Measurements from ENCODE around the gene CPT2.
A peak's percentile ranks its signal among the peaks of the same experiment; 100 is the strongest.

The CPT2 gene

GRCh38 chr1:53196485-53197290 lies at the start of gene CPT2:
CPT2 (plus strand) TSS chr1:53196824; CDS start chr1:53196944, 120 bp downstream.
- Histone ChIP-seq H2AFZ (ENCODE audit: low read depth, low read length) (peak within 1 kb of the TSS; percentile 94), H3K36me3 (ENCODE audit: insufficient read depth, low read length) (peaks cover 12% of the 10 kb centered on the region), H3K9me3 (ENCODE audit: low read length) (no peaks in the 10 kb centered on the region), H3K4me3 (ENCODE audit: low read length) (peak within 1 kb of the TSS; percentile 96), H3K4me1 (ENCODE audit: insufficient read depth, low read length) (peaks cover 7% of the 10 kb centered on the region), H3K27me3 (ENCODE audit: insufficient read depth, low read length) (no peaks in the 10 kb centered on the region)

- no peaks in the 10 kb centered on the region for H3K9me3 ChIP-seq (ENCODE audit: low read length)
- H3K4me1 ChIP-seq (ENCODE audit: insufficient read depth, low read length), result no peaks in the 10 kb centered on the region
- no peak overlapping the region for H3K4me3 ChIP-seq (ENCODE audit: low read length)
- no peaks in the 10 kb centered on the region for H3K36me3 ChIP-seq (ENCODE audit: insufficient read depth, low read length)
- H2AFZ ChIP-seq (ENCODE audit: low read depth, low read length), result no peak overlapping the region
- peaks cover 6% of the 10 kb centered on the region for H3K27me3 ChIP-seq (ENCODE audit: insufficient read depth, low read length)
Observed at GRCh38 chr1:53147174-53147573, 49.5 kb upstream of the CPT2 start.

- H3K27me3 ChIP-seq (ENCODE audit: insufficient read depth, low read length), result peaks cover 5% of the 10 kb centered on the region
- no peaks in the 10 kb centered on the region for H3K36me3 ChIP-seq (ENCODE audit: insufficient read depth, low read length)
Observed at GRCh38 chr1:53148123-53148522, 48.5 kb upstream of the CPT2 start.

GRCh38 chr1:53153752-53154151 lies 42.9 kb upstream of the CPT2 start:
- Histone ChIP-seq H3K9me3 (ENCODE audit: low read length) (no peaks in the 10 kb centered on the region), H3K27me3 (ENCODE audit: insufficient read depth, low read length) (peaks cover 12% of the 10 kb centered on the region), H3K4me1 (ENCODE audit: insufficient read depth, low read length) (no peaks in the 10 kb centered on the region), H3K4me3 (ENCODE audit: low read length) (no peak overlapping the region), H3K36me3 (ENCODE audit: insufficient read depth, low read length) (no peaks in the 10 kb centered on the region), H2AFZ (ENCODE audit: low read depth, low read length) (no peak overlapping the region)

More at GRCh38 chr1:53148123-53148522, 48.5 kb upstream of the CPT2 start:
- Histone ChIP-seq H2AFZ (ENCODE audit: low read depth, low read length) (no peak overlapping the region), H3K9me3 (ENCODE audit: low read length) (no peaks in the 10 kb centered on the region), H3K4me3 (ENCODE audit: low read length) (no peak overlapping the region), H3K4me1 (ENCODE audit: insufficient read depth, low read length) (no peaks in the 10 kb centered on the region)

GRCh38 chr1:53154859-53155438 lies 41.7 kb upstream of the CPT2 start:
- Histone ChIP-seq H3K4me3 (ENCODE audit: low read length) (no peak overlapping the region), H2AFZ (ENCODE audit: low read depth, low read length) (no peak overlapping the region), H3K36me3 (ENCODE audit: insufficient read depth, low read length) (no peaks in the 10 kb centered on the region), H3K9me3 (ENCODE audit: low read length) (no peaks in the 10 kb centered on the region), H3K4me1 (ENCODE audit: insufficient read depth, low read length) (no peaks in the 10 kb centered on the region), H3K27me3 (ENCODE audit: insufficient read depth, low read length) (peaks cover 7% of the 10 kb centered on the region)

GRCh38 chr1:53155534-53155933 lies 41.1 kb upstream of the CPT2 start:
- Histone ChIP-seq H3K9me3 (ENCODE audit: low read length) (no peaks in the 10 kb centered on the region), H3K4me1 (ENCODE audit: insufficient read depth, low read length) (no peaks in the 10 kb centered on the region), H2AFZ (ENCODE audit: low read depth, low read length) (no peak overlapping the region), H3K27me3 (ENCODE audit: insufficient read depth, low read length) (peaks cover 7% of the 10 kb centered on the region), H3K36me3 (ENCODE audit: insufficient read depth, low read length) (no peaks in the 10 kb centered on the region), H3K4me3 (ENCODE audit: low read length) (no peak overlapping the region)

- Histone ChIP-seq H3K36me3 (ENCODE audit: insufficient read depth, low read length) (no peaks in the 10 kb centered on the region), H2AFZ (ENCODE audit: low read depth, low read length) (no peak overlapping the region), H3K4me1 (ENCODE audit: insufficient read depth, low read length) (no peaks in the 10 kb centered on the region), H3K9me3 (ENCODE audit: low read length) (no peaks in the 10 kb centered on the region), H3K27me3 (ENCODE audit: insufficient read depth, low read length) (peaks cover 7% of the 10 kb centered on the region), H3K4me3 (ENCODE audit: low read length) (no peak overlapping the region)
Observed at GRCh38 chr1:53155945-53156344, 40.7 kb upstream of the CPT2 start.

GRCh38 chr1:53156783-53157182 lies 39.8 kb upstream of the CPT2 start:
- H3K4me3 ChIP-seq (ENCODE audit: low read length), result no peak overlapping the region
- peaks cover 7% of the 10 kb centered on the region for H3K27me3 ChIP-seq (ENCODE audit: insufficient read depth, low read length)
- no peaks in the 10 kb centered on the region for H3K9me3 ChIP-seq (ENCODE audit: low read length)
- H3K4me1 ChIP-seq (ENCODE audit: insufficient read depth, low read length), result no peaks in the 10 kb centered on the region
- no peak overlapping the region for H2AFZ ChIP-seq (ENCODE audit: low read depth, low read length)
- H3K36me3 ChIP-seq (ENCODE audit: insufficient read depth, low read length), result no peaks in the 10 kb centered on the region

- Histone ChIP-seq H3K9me3 (ENCODE audit: low read length) (no peaks in the 10 kb centered on the region), H3K36me3 (ENCODE audit: insufficient read depth, low read length) (no peaks in the 10 kb centered on the region), H3K27me3 (ENCODE audit: insufficient read depth, low read length) (peaks cover 7% of the 10 kb centered on the region), H3K4me1 (ENCODE audit: insufficient read depth, low read length) (no peaks in the 10 kb centered on the region), H3K4me3 (ENCODE audit: low read length) (no peak overlapping the region), H2AFZ (ENCODE audit: low read depth, low read length) (no peak overlapping the region)
Observed at GRCh38 chr1:53158900-53159299, 37.7 kb upstream of the CPT2 start.

- no peak overlapping the region for H3K4me3 ChIP-seq (ENCODE audit: low read length)
- H3K9me3 ChIP-seq (ENCODE audit: low read length), result no peaks in the 10 kb centered on the region
- no peaks in the 10 kb centered on the region for H3K36me3 ChIP-seq (ENCODE audit: insufficient read depth, low read length)
- H3K4me1 ChIP-seq (ENCODE audit: insufficient read depth, low read length), result no peaks in the 10 kb centered on the region
- H2AFZ ChIP-seq (ENCODE audit: low read depth, low read length), result no peak overlapping the region
- H3K27me3 ChIP-seq (ENCODE audit: insufficient read depth, low read length), result no peaks in the 10 kb centered on the region
Observed at GRCh38 chr1:53160924-53161378, 35.7 kb upstream of the CPT2 start.

GRCh38 chr1:53162621-53163020 lies 34.0 kb upstream of the CPT2 start:
- H2AFZ ChIP-seq (ENCODE audit: low read depth, low read length), result no peak overlapping the region
- H3K4me1 ChIP-seq (ENCODE audit: insufficient read depth, low read length), result no peaks in the 10 kb centered on the region
- H3K27me3 ChIP-seq (ENCODE audit: insufficient read depth, low read length), result no peaks in the 10 kb centered on the region
- no peaks in the 10 kb centered on the region for H3K9me3 ChIP-seq (ENCODE audit: low read length)
- H3K36me3 ChIP-seq (ENCODE audit: insufficient read depth, low read length), result no peaks in the 10 kb centered on the region
- no peak overlapping the region for H3K4me3 ChIP-seq (ENCODE audit: low read length)

- no peak overlapping the region for H3K4me3 ChIP-seq (ENCODE audit: low read length)
- H3K27me3 ChIP-seq (ENCODE audit: insufficient read depth, low read length), result no peaks in the 10 kb centered on the region
- no peaks in the 10 kb centered on the region for H3K36me3 ChIP-seq (ENCODE audit: insufficient read depth, low read length)
- H2AFZ ChIP-seq (ENCODE audit: low read depth, low read length), result no peak overlapping the region
- no peaks in the 10 kb centered on the region for H3K4me1 ChIP-seq (ENCODE audit: insufficient read depth, low read length)
- H3K9me3 ChIP-seq (ENCODE audit: low read length), result no peaks in the 10 kb centered on the region
Observed at GRCh38 chr1:53163291-53163768, 33.3 kb upstream of the CPT2 start.

- no peak overlapping the region for H3K4me3 ChIP-seq (ENCODE audit: low read length)
- no peaks in the 10 kb centered on the region for H3K36me3 ChIP-seq (ENCODE audit: insufficient read depth, low read length)
- H2AFZ ChIP-seq (ENCODE audit: low read depth, low read length), result no peak overlapping the region
- no peaks in the 10 kb centered on the region for H3K4me1 ChIP-seq (ENCODE audit: insufficient read depth, low read length)
- H3K9me3 ChIP-seq (ENCODE audit: low read length), result no peaks in the 10 kb centered on the region
- no peaks in the 10 kb centered on the region for H3K27me3 ChIP-seq (ENCODE audit: insufficient read depth, low read length)
Observed at GRCh38 chr1:53165408-53165961, 31.1 kb upstream of the CPT2 start.

All from neuron (in vitro differentiated cells).